ENCODE measurements around the gene ZNF628. TPM values are rescaled to one million over a fixed set of nuclear protein-coding genes. Genes with fewer than 3 reads are reported as not detected.

ZNF628 gene
- polyA plus RNA-seq, 3 donors: 0.50 to 3.1 TPM; not detected in 1

GRCh38 chr19:55481148-55481793, 4.9 kb downstream of the ZNF628 start:
- peaks cover 23 to 32% of the 10 kb centered on the region in 2 donors for H3K4me1 ChIP-seq (ENCODE audit: control insufficient read depth in 1 of 2, insufficient read depth in 2 of 2, low read length in 2 of 2)

GRCh38 chr19:55481794-55482155, 5.4 kb downstream of the ZNF628 start:
- Histone ChIP-seq H3K36me3 (replicated peaks in 1 of 2; ENCODE audit: control insufficient read depth in 1 of 2, insufficient read depth in 2 of 2, low read length in 2 of 2) (peaks cover 16 to 25% of the 10 kb centered on the region in 2 donors), H3K4me2 (replicated peaks; ENCODE audit: extremely low read depth, low read length, poor library complexity, severe bottlenecking) (no peak overlapping the region), H2AFZ (ENCODE audit: insufficient read depth, low read depth, low read length, poor library complexity, severe bottlenecking) (no peak overlapping the region), H3K4me1 (ENCODE audit: control insufficient read depth in 1 of 2, insufficient read depth in 2 of 2, low read length in 2 of 2) (peaks cover 23 to 32% of the 10 kb centered on the region in 2 donors), H3K9me3 (replicated peaks in 1 of 2; ENCODE audit: control insufficient read depth in 1 of 2, insufficient read depth in 1 of 2, low read length in 2 of 2) (no peaks in the 10 kb centered on the region), H3K27ac (ENCODE audit: low read depth in 1 of 2, low read length in 2 of 2) (no peak overlapping the region), H3K27me3 (ENCODE audit: control insufficient read depth in 2 of 2, insufficient read depth in 2 of 2, low read length in 2 of 2) (no peaks in the 10 kb centered on the region), H3K4me3 (replicated peaks in 1 of 3; ENCODE audit: low read depth in 2 of 3, low read length in 3 of 3) (no peak overlapping the region), H3K9ac (ENCODE audit: insufficient read depth, low read length, poor library complexity, severe bottlenecking) (no peak overlapping the region), H4K20me1 (ENCODE audit: insufficient read depth, low read length) (peaks cover 47% of the 10 kb centered on the region), H3K79me2 (ENCODE audit: insufficient read depth, low read length) (peaks cover 23% of the 10 kb centered on the region)
- peaks cover 19 to 24% of the 10 kb centered on the region in 2 donors for H3K36me3 Mint-ChIP-seq
- 96% methylated on average over 11 of the region's 40 CpGs for WGBS (ENCODE audit: insufficient coverage)
- peaks cover 2 to 20% (median 7%) of the 10 kb centered on the region in 3 donors for H3K27me3 Mint-ChIP-seq (ENCODE audit: low read depth in 3 of 3)
- H3K27ac Mint-ChIP-seq: no peak overlapping the region
- TF ChIP-seq CTCF (IDR thresholded peaks at IDR 0.05): no peak
- no peak for DNase-seq
- H3K9me3 Mint-ChIP-seq: peaks cover 0 to 2% (median 0%) of the 10 kb centered on the region in 7 donors
- H3K4me1 Mint-ChIP-seq: peaks cover 34% of the 10 kb centered on the region
- intact Hi-C loops (cut with micrococcal nuclease): no loop called here
- H3K4me3 Mint-ChIP-seq: no peak overlapping the region

More at GRCh38 chr19:55481148-55481793, 4.9 kb downstream of the ZNF628 start:
- peaks cover 2 to 20% (median 7%) of the 10 kb centered on the region in 3 donors for H3K27me3 Mint-ChIP-seq (ENCODE audit: low read depth in 3 of 3)
- peaks cover 47% of the 10 kb centered on the region for H4K20me1 ChIP-seq (ENCODE audit: insufficient read depth, low read length)
- no peak for DNase-seq
- no peak overlapping the region for H3K4me2 ChIP-seq (replicated peaks; ENCODE audit: extremely low read depth, low read length, poor library complexity, severe bottlenecking)
- 98% methylated on average over 42 of the region's 52 CpGs for WGBS (ENCODE audit: insufficient coverage)
- H3K9me3 ChIP-seq (replicated peaks in 1 of 2; ENCODE audit: control insufficient read depth in 1 of 2, insufficient read depth in 1 of 2, low read length in 2 of 2): no peaks in the 10 kb centered on the region
- H3K27ac ChIP-seq (ENCODE audit: low read depth in 1 of 2, low read length in 2 of 2): no peak overlapping the region
- TF ChIP-seq CTCF (IDR thresholded peaks at IDR 0.05): no peak
- intact Hi-C loops (cut with micrococcal nuclease): no loop called here
- H3K79me2 ChIP-seq (ENCODE audit: insufficient read depth, low read length): peaks cover 23% of the 10 kb centered on the region
- H3K4me3 Mint-ChIP-seq: no peak overlapping the region
- H3K36me3 ChIP-seq (replicated peaks in 1 of 2; ENCODE audit: control insufficient read depth in 1 of 2, insufficient read depth in 2 of 2, low read length in 2 of 2): peaks cover 16 to 25% of the 10 kb centered on the region in 2 donors
- H3K27ac Mint-ChIP-seq: peak overlapping the region in 1 of 7 donors; percentile 48
- H3K4me1 Mint-ChIP-seq: peaks cover 34% of the 10 kb centered on the region
- H2AFZ ChIP-seq (ENCODE audit: insufficient read depth, low read depth, low read length, poor library complexity, severe bottlenecking): no peak overlapping the region
- H3K4me3 ChIP-seq (replicated peaks in 1 of 3; ENCODE audit: low read depth in 2 of 3, low read length in 3 of 3): no peak overlapping the region
- H3K36me3 Mint-ChIP-seq: peaks cover 19 to 24% of the 10 kb centered on the region in 2 donors
- no peaks in the 10 kb centered on the region for H3K27me3 ChIP-seq (ENCODE audit: control insufficient read depth in 2 of 2, insufficient read depth in 2 of 2, low read length in 2 of 2)
- H3K9me3 Mint-ChIP-seq: peaks cover 0 to 2% (median 0%) of the 10 kb centered on the region in 7 donors
- no peak overlapping the region for H3K9ac ChIP-seq (ENCODE audit: insufficient read depth, low read length, poor library complexity, severe bottlenecking)
